IMR-90 (cell line): Measurements from ENCODE around the gene SLC15A3. TPM values are rescaled to one million over a fixed set of nuclear protein-coding genes. Genes with fewer than 3 reads are reported as not detected.

Experiments used
- ATAC-seq: fragments of 200-7000 bp; cut with Tn5 transposase; 2 replicates; pipeline ENCODE4 v1.9.1; 2020; ENCODE audit warnings: low read depth, mild to moderate bottlenecking, moderate library complexity
- BruUV-seq: library from RNA; stranded (reverse); fragments of 400-500 nt; replicated peaks from 2 replicates; lab custom pipeline; 2021; lab: Mats Ljungman, UMichigan
- CTCF ChIA-PET: fragments of 300-600 bp; formaldehyde crosslinking; extraction: SDS; loops from one replicate; lab custom pipeline; 2021; ENCODE audit warnings: antibody characterized with exemption; lab: Yijun Ruan, JAX
- POLR2A ChIA-PET: fragments of 300-600 bp; sonication (Branson Sonifier 250); formaldehyde crosslinking; loops from one replicate; lab custom pipeline; 2022; ENCODE audit warnings: antibody characterized with exemption; ENCODE audit not compliant: unreplicated experiment; lab: Charles Lee
- DNase-seq: peaks from one replicate; pipeline ENCODE4 v3.0.0; 2013
- H2AFZ ChIP-seq: replicated peaks from 2 replicates; pipeline ENCODE3; 2013; ENCODE audit warnings: low read length, mild to moderate bottlenecking; ENCODE audit not compliant: poor library complexity
- H2AK5ac ChIP-seq: 2 replicates; pipeline ENCODE4 v1.6.1; 2013; ENCODE audit warnings: low read depth, low read length, inconsistent platforms
- H2AK9ac ChIP-seq: replicated peaks from 2 replicates; pipeline ENCODE3; 2013; ENCODE audit warnings: mild to moderate bottlenecking, low read depth, low read length, moderate library complexity; ENCODE audit not compliant: poor library complexity
- H2BK120ac ChIP-seq: 2 replicates; pipeline ENCODE4 v1.6.1; 2013; ENCODE audit warnings: low read depth, low read length, inconsistent platforms
- H2BK15ac ChIP-seq: 3 replicates; pipeline ENCODE4 v1.6.1; 2013; ENCODE audit warnings: low read depth, low read length, inconsistent platforms
- H2BK20ac ChIP-seq: 2 replicates; pipeline ENCODE4 v1.6.1; 2013; ENCODE audit warnings: low read depth, mild to moderate bottlenecking, inconsistent platforms, low read length, moderate library complexity
- H2BK5ac ChIP-seq: 2 replicates; pipeline ENCODE4 v1.6.1; 2013; ENCODE audit warnings: mild to moderate bottlenecking, low read depth, low read length, inconsistent platforms; ENCODE audit not compliant: poor library complexity, severe bottlenecking
- H3K14ac ChIP-seq: replicated peaks from 2 replicates; pipeline ENCODE4 v1.6.1; 2013; ENCODE audit warnings: low read depth, low read length, inconsistent platforms
- H3K18ac ChIP-seq: 2 replicates; pipeline ENCODE4 v1.6.1; 2013; ENCODE audit warnings: low read depth, low read length, control low read depth
- H3K23ac ChIP-seq: 2 replicates; pipeline ENCODE4 v1.6.1; 2013; ENCODE audit warnings: low read depth, low read length, inconsistent platforms
- H3K27ac ChIP-seq: 2 replicates; pipeline ENCODE4 v1.5.1; 2013; ENCODE audit warnings: mild to moderate bottlenecking, control low read depth, low read length; ENCODE audit not compliant: insufficient read depth
- H3K27me3 ChIP-seq: 2 replicates; pipeline ENCODE4 v1.6.1; 2013; ENCODE audit warnings: low read length; ENCODE audit not compliant: control insufficient read depth, insufficient read depth
- H3K36me3 ChIP-seq: 2 replicates; pipeline ENCODE4 v1.6.1; 2013; ENCODE audit warnings: low read length, mixed read lengths; ENCODE audit not compliant: control insufficient read depth, insufficient read depth
- H3K4ac ChIP-seq: 2 replicates; pipeline ENCODE4 v1.6.1; 2013; ENCODE audit warnings: low read depth, low read length, inconsistent platforms
- H3K4me1 ChIP-seq: 2 replicates; pipeline ENCODE4 v1.6.1; 2013; ENCODE audit warnings: low read length, mixed read lengths; ENCODE audit not compliant: control insufficient read depth, insufficient read depth
- H3K4me2 ChIP-seq: 2 replicates; pipeline ENCODE4 v1.6.1; 2013; ENCODE audit warnings: low read depth, mild to moderate bottlenecking, control low read depth, low read length, moderate library complexity
- H3K4me3 ChIP-seq: 2 replicates; pipeline ENCODE4 v1.5.1; 2013; ENCODE audit warnings: low read depth, mild to moderate bottlenecking, control low read depth, low read length, moderate library complexity; ENCODE audit not compliant: insufficient read depth
- H3K56ac ChIP-seq: 2 replicates; pipeline ENCODE4 v1.6.1; 2013; ENCODE audit warnings: low read length, inconsistent platforms; ENCODE audit not compliant: insufficient read depth; ENCODE audit errors: extremely low read depth
- H3K79me1 ChIP-seq, 2 experiments: 2 replicates each; pipeline ENCODE4 v1.6.1; 2013; ENCODE audit warnings: low read length in 2 of 2, inconsistent platforms in 1 of 2, low read depth in 1 of 2
- H3K9ac ChIP-seq: 2 replicates; pipeline ENCODE4 v1.6.1; 2013; ENCODE audit warnings: low read depth, low read length, control low read depth
- H3K9me1 ChIP-seq: 2 replicates; pipeline ENCODE4 v1.6.1; 2013; ENCODE audit warnings: low read length, inconsistent platforms; ENCODE audit not compliant: insufficient read depth
- H3K9me3 ChIP-seq: 2 replicates; pipeline ENCODE4 v1.6.1; 2013; ENCODE audit warnings: low read length; ENCODE audit not compliant: control insufficient read depth, insufficient read depth
- H4K20me1 ChIP-seq: 2 replicates; pipeline ENCODE4 v1.6.1; 2013; ENCODE audit warnings: low read length, inconsistent platforms; ENCODE audit not compliant: insufficient read depth
- H4K5ac ChIP-seq: 2 replicates; pipeline ENCODE4 v1.6.1; 2013; ENCODE audit warnings: mild to moderate bottlenecking, low read depth, low read length, control low read depth
- H4K8ac ChIP-seq, 2 experiments: 2 replicates each; pipeline ENCODE4 v1.6.1; 2013; ENCODE audit warnings: low read depth in 2 of 2, low read length in 2 of 2, control low read depth in 1 of 2, inconsistent platforms in 1 of 2
- H4K91ac ChIP-seq: 2 replicates; pipeline ENCODE4 v1.6.1; 2013; ENCODE audit warnings: low read depth, low read length, inconsistent platforms; ENCODE audit not compliant: insufficient read depth
- BHLHE40 ChIP-seq: fragments of 150-350 bp; IDR thresholded peaks from 2 replicates; pipeline ENCODE4 v1.6.1; 2016; ENCODE audit warnings: mild to moderate bottlenecking, low read depth, low read length
- CTCF ChIP-seq: conservative IDR thresholded peaks from 2 replicates; pipeline ENCODE4 v1.5.1; 2012; ENCODE audit warnings: mild to moderate bottlenecking, low read depth, low read length, improper control_type of control experiment
- ELK1 ChIP-seq: fragments of 150-350 bp; IDR thresholded peaks from 2 replicates; pipeline ENCODE4 v1.6.1; 2016; ENCODE audit warnings: low read depth, mild to moderate bottlenecking, low read length, moderate library complexity, borderline replicate concordance
- FOS ChIP-seq: fragments of 150-350 bp; IDR thresholded peaks from 2 replicates; pipeline ENCODE4 v1.6.1; 2016; ENCODE audit warnings: low read depth, low read length
- MAFK ChIP-seq: IDR thresholded peaks from 2 replicates; pipeline ENCODE4 v1.6.1; 2012; ENCODE audit warnings: low read depth, low read length, improper control_type of control experiment
- MAZ ChIP-seq: IDR thresholded peaks from 2 replicates; pipeline ENCODE4 v1.6.1; 2012; ENCODE audit warnings: low read depth, mild to moderate bottlenecking, low read length, improper control_type of control experiment, moderate library complexity, borderline replicate concordance
- MXI1 ChIP-seq: IDR thresholded peaks from 2 replicates; pipeline ENCODE4 v1.6.1; 2012; ENCODE audit warnings: low read depth, mild to moderate bottlenecking, low read length, moderate library complexity, borderline replicate concordance
- NFE2L2 ChIP-seq: fragments of 150-350 bp; IDR thresholded peaks from 2 replicates; pipeline ENCODE4 v1.6.1; 2016; ENCODE audit warnings: low read depth, mild to moderate bottlenecking, low read length
- POLR2A ChIP-seq: IDR thresholded peaks from 2 replicates; pipeline ENCODE4 v1.6.1; 2012; ENCODE audit warnings: mild to moderate bottlenecking, low read depth, low read length
- RCOR1 ChIP-seq: IDR thresholded peaks from 2 replicates; pipeline ENCODE4 v1.6.1; 2012; ENCODE audit warnings: mild to moderate bottlenecking, low read length, improper control_type of control experiment; ENCODE audit not compliant: insufficient replicate concordance
- RFX5 ChIP-seq: IDR thresholded peaks from 2 replicates; pipeline ENCODE4 v1.8.0; 2012; ENCODE audit warnings: low read depth, mild to moderate bottlenecking, low read length, moderate library complexity
- USF2 ChIP-seq: fragments of 150-350 bp; IDR thresholded peaks from 2 replicates; pipeline ENCODE4 v1.6.1; 2017; ENCODE audit warnings: mild to moderate bottlenecking, antibody characterized with exemption, low read length, low read depth
- WGBS, 2 experiments: methylation state at CpG; one replicate each; pipeline versions ENCODE4 v1.1.5 to v1.1.7; 2013; ENCODE audit warnings: missing lambda C conversion rate in 2 of 2; ENCODE audit not compliant: insufficient read length in 1 of 2; ENCODE audit errors: extremely low coverage in 2 of 2; 5-methylcytosine and 5-hydroxymethylcytosine counted together
- dilution Hi-C: fragments of 300-500 bp; cut with HindIII; formaldehyde crosslinking; loops from one replicate; pipeline ENCODE4 v1.14.3; 2018; ENCODE audit warnings: low sequenced_read_pairs; ENCODE audit not compliant: unreplicated experiment
- in situ Hi-C: fragments of 300-500 bp; cut with MboI; formaldehyde crosslinking; loops from 3 replicates; pipeline ENCODE4 v1.14.3; 2019; ENCODE audit warnings: low sequenced_read_pairs, inconsistent platforms, mixed read lengths
- intact Hi-C: fragments of 100-400 bp; cut with micrococcal nuclease; formaldehyde crosslinking; loops from 2 replicates; pipeline ENCODE4 v1.10.0; 2022
- polyA plus RNA-seq, 3 experiments: library from polyadenylated mRNA; depleted of rRNA; stranded (reverse); fragments of >200 nt; gene quantifications; 2 replicates each; pipeline ENCODE4 v1.2.3, GENCODE V29; 2012; ENCODE audit warnings: low replicate concordance in 1 of 3
- total RNA-seq: library from RNA; depleted of rRNA; stranded (reverse); fragments of >200 nt; gene quantifications from 2 replicates; pipeline ENCODE4 v1.2.3, GENCODE V29; 2012

Gene SLC15A3
- total and polyA plus RNA-seq, 2 of the 4 experiments (the other 2 are of a cell fraction): 3.2 to 4.4 TPM

- TF ChIP-seq POLR2A (no peak), RCOR1 (no peak), NFE2L2 (no peak), MXI1 (no peak), ELK1 (no peak), FOS (no peak), BHLHE40 (no peak), MAZ (no peak), CTCF (no peak), RFX5 (no peak), USF2 (no peak), MAFK (no peak)
- H3K27me3 ChIP-seq: peaks cover 39% of the 10 kb centered on the region
Measured at GRCh38 chr11:60988658-60989057, 36.7 kb upstream of the SLC15A3 start.

More at GRCh38 chr11:60988658-60989057, 36.7 kb upstream of the SLC15A3 start:
- no peaks in the 10 kb centered on the region for H3K9me3 ChIP-seq
- H2BK5ac ChIP-seq: no peak overlapping the region
- H4K20me1 ChIP-seq: no peaks in the 10 kb centered on the region
- ATAC-seq (no peak), DNase-seq (no peak)
- no peaks in the 10 kb centered on the region for H3K36me3 ChIP-seq
- no peak overlapping the region for H2BK15ac ChIP-seq
- no peak overlapping the region for H4K91ac ChIP-seq
- no peak overlapping the region for H2AK9ac ChIP-seq
- dilution Hi-C loops: no loop called here
- H3K4me1 ChIP-seq: peaks cover 3% of the 10 kb centered on the region
- H3K9me1 ChIP-seq: no peaks in the 10 kb centered on the region
- no peak overlapping the region for H2AK5ac ChIP-seq
- no peak overlapping the region for H3K4me3 ChIP-seq
- H2AFZ ChIP-seq: no peak overlapping the region
- no peak overlapping the region for H3K9ac ChIP-seq
- H3K27ac ChIP-seq: no peak overlapping the region
- no peak overlapping the region for H2BK20ac ChIP-seq
- H3K23ac ChIP-seq: no peak overlapping the region
- POLR2A ChIA-PET: no interaction called here
- no peak overlapping the region for H4K5ac ChIP-seq
- no peak overlapping the region for H3K18ac ChIP-seq
- no peak overlapping the region for H3K56ac ChIP-seq
- H2BK120ac ChIP-seq: no peak overlapping the region
- no peaks in the 10 kb centered on the region for H3K79me1 ChIP-seq
- CTCF ChIA-PET: no interaction called here
- intact Hi-C loops: no loop called here
- in situ Hi-C loops: no loop called here
- H3K14ac ChIP-seq: no peak overlapping the region
- no TSS peak for BruUV-seq
- no peak overlapping the region for H3K4me2 ChIP-seq
- H4K8ac ChIP-seq: no peak overlapping the region
- H3K4ac ChIP-seq: no peak overlapping the region
- no CpG with 5 or more reads among the region's 2 CpGs for WGBS, 2 experiments
